ENCODE results near the gene UST. TPM values are rescaled to one million over a fixed set of nuclear protein-coding genes. Genes with fewer than 3 reads are reported as not detected.

UST gene
- total RNA-seq, 1 donor from 2014 or later, result 9.7 TPM

GRCh38 chr6:149028767-149029405 lies 282.1 kb downstream of the UST start:
- Mint-ChIP-seq H3K27ac (no peak overlapping the region), H3K4me1 (ENCODE audit: unreplicated experiment) (peaks cover 24% of the 10 kb centered on the region), H3K4me3 (no peak overlapping the region), H3K9me3 (no peaks in the 10 kb centered on the region), H3K27me3 (no peaks in the 10 kb centered on the region), H3K36me3 (no peaks in the 10 kb centered on the region)
- TF ChIP-seq, protein P1, sequence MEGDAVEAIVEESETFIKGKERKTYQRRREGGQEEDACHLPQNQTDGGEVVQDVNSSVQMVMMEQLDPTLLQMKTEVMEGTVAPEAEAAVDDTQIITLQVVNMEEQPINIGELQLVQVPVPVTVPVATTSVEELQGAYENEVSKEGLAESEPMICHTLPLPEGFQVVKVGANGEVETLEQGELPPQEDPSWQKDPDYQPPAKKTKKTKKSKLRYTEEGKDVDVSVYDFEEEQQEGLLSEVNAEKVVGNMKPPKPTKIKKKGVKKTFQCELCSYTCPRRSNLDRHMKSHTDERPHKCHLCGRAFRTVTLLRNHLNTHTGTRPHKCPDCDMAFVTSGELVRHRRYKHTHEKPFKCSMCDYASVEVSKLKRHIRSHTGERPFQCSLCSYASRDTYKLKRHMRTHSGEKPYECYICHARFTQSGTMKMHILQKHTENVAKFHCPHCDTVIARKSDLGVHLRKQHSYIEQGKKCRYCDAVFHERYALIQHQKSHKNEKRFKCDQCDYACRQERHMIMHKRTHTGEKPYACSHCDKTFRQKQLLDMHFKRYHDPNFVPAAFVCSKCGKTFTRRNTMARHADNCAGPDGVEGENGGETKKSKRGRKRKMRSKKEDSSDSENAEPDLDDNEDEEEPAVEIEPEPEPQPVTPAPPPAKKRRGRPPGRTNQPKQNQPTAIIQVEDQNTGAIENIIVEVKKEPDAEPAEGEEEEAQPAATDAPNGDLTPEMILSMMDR (conservative IDR thresholded peaks at IDR 0.05), result peak; percentile 90
- DNase-seq (ENCODE audit: extremely low spot score, unreplicated experiment), result no peak

- Mint-ChIP-seq H3K4me1 (ENCODE audit: unreplicated experiment) (peaks cover 43% of the 10 kb centered on the region), H3K27me3 (no peaks in the 10 kb centered on the region), H3K9me3 (no peaks in the 10 kb centered on the region), H3K27ac (no peak overlapping the region), H3K36me3 (peaks cover 3% of the 10 kb centered on the region), H3K4me3 (no peak overlapping the region)
- DNase-seq (ENCODE audit: extremely low spot score, unreplicated experiment), result no peak
- TF ChIP-seq, protein P1 (conservative IDR thresholded peaks at IDR 0.05), result no peak
These were observed 284.5 kb downstream of the UST start for GRCh38 chr6:149031201-149031858.

DNA sequence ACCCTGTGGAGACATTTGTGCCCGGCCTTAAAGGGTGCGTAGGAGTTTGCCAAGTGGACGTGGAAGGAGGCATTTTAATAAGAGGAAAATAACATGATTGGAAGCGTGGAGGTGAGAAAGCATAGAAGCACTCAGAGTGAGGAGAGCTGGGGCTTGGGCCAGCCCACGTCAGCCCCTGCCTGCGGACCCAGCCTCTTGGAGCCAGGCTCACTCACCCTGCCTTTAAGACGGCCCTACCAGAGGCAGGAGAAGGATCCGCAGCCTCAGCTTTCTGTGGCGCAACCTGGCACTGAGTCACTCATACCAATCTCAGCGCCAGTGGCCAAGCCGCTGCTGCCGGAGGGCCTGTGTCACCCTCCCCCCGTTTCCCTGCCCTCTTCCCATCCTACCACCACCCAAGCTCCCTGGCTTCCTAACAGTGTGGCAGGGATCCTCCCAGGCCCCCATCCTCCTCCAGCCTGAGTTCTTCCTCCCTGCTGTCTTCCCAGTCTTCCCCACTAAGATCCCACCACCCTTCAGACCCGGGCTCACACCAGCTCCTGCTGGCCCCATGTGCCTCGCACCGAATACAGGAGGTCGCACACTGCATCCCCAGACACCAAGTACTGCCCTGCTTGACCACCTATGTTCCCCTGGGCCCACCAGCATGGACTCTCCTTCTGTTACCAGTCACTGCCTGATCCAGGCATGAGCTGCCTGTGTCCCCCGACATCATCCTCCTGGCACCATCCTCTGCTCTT lies 285.2 kb downstream of the UST start:
- no peak overlapping the region for H3K4me3 Mint-ChIP-seq
- H3K4me1 Mint-ChIP-seq (ENCODE audit: unreplicated experiment), result peaks cover 50% of the 10 kb centered on the region
- no peaks in the 10 kb centered on the region for H3K27me3 Mint-ChIP-seq
- H3K36me3 Mint-ChIP-seq, result peaks cover 3% of the 10 kb centered on the region
- TF ChIP-seq, protein P1 (conservative IDR thresholded peaks at IDR 0.05), result no peak
- H3K27ac Mint-ChIP-seq, result peak overlapping the region; percentile 32
- H3K9me3 Mint-ChIP-seq, result no peaks in the 10 kb centered on the region
- no peak for DNase-seq (ENCODE audit: extremely low spot score, unreplicated experiment)

- no peak for DNase-seq (ENCODE audit: extremely low spot score, unreplicated experiment)
- H3K36me3 Mint-ChIP-seq, result peaks cover 3% of the 10 kb centered on the region
- H3K9me3 Mint-ChIP-seq, result no peaks in the 10 kb centered on the region
- no peak overlapping the region for H3K4me3 Mint-ChIP-seq
- peaks cover 54% of the 10 kb centered on the region for H3K4me1 Mint-ChIP-seq (ENCODE audit: unreplicated experiment)
- H3K27me3 Mint-ChIP-seq, result no peaks in the 10 kb centered on the region
- TF ChIP-seq, protein P1 (conservative IDR thresholded peaks at IDR 0.05), result no peak
- H3K27ac Mint-ChIP-seq, result peak overlapping the region; percentile 32
These were observed 286.0 kb downstream of the UST start for GRCh38 chr6:149032599-149033405.

- H3K27me3 Mint-ChIP-seq, result no peaks in the 10 kb centered on the region
- H3K9me3 Mint-ChIP-seq, result no peaks in the 10 kb centered on the region
- TF ChIP-seq, protein P1 (conservative IDR thresholded peaks at IDR 0.05), result no peak
- no peak for DNase-seq (ENCODE audit: extremely low spot score, unreplicated experiment)
- H3K4me3 Mint-ChIP-seq, result no peak overlapping the region
- peaks cover 3% of the 10 kb centered on the region for H3K36me3 Mint-ChIP-seq
- H3K4me1 Mint-ChIP-seq (ENCODE audit: unreplicated experiment), result peaks cover 60% of the 10 kb centered on the region
- H3K27ac Mint-ChIP-seq, result no peak overlapping the region
These were observed 286.6 kb downstream of the UST start for GRCh38 chr6:149033454-149033853.
